ENCODE data around the gene RAET1G.
"Not testable (repeated sequence)": the region's sequence is repeated elsewhere in the genome, so short reads cannot be mapped to it uniquely, and the experiment has no call there.

The RAET1G gene

GRCh38 chr6:149897855-149898744, 24.8 kb downstream of the RAET1G start, which contains the start of gene RAET1E:
RAET1E (minus strand) TSS chr6:149898113; CDS start chr6:149890901, 7,212 bp downstream.
- no peak for DNase-seq (ENCODE audit: low read depth in 2 of 2, low spot score in 1 of 2)

- no peak for DNase-seq (ENCODE audit: low read depth in 2 of 2, low spot score in 1 of 2)
Observed at GRCh38 chr6:149897015-149897697, 25.8 kb downstream of the RAET1G start.

- no peak for DNase-seq (ENCODE audit: low read depth in 2 of 2, low spot score in 1 of 2)
Observed at GRCh38 chr6:149896491-149896890, 26.4 kb downstream of the RAET1G start.

- no peak for DNase-seq (ENCODE audit: low read depth in 2 of 2, low spot score in 1 of 2)
Observed at GRCh38 chr6:149895833-149896271, 27.1 kb downstream of the RAET1G start.

- DNase-seq (ENCODE audit: low read depth in 2 of 2, low spot score in 1 of 2) = no peak
Observed at GRCh38 chr6:149895048-149895590, 27.8 kb downstream of the RAET1G start.

- not testable (repeated sequence) for DNase-seq (ENCODE audit: low read depth in 2 of 2, low spot score in 1 of 2)
Observed at GRCh38 chr6:149891864-149892263, 31.1 kb downstream of the RAET1G start.

GRCh38 chr6:149891259-149891658, 31.7 kb downstream of the RAET1G start:
- no peak for DNase-seq (ENCODE audit: low read depth in 2 of 2, low spot score in 1 of 2)

GRCh38 chr6:149890629-149891045, 32.3 kb downstream of the RAET1G start:
- DNase-seq (ENCODE audit: low read depth in 2 of 2, low spot score in 1 of 2) = no peak

GRCh38 chr6:149889326-149889725, 33.6 kb downstream of the RAET1G start:
- no peak for DNase-seq (ENCODE audit: low read depth in 2 of 2, low spot score in 1 of 2)

- no peak for DNase-seq (ENCODE audit: low read depth in 2 of 2, low spot score in 1 of 2)
Observed at GRCh38 chr6:149888659-149889058, 34.3 kb downstream of the RAET1G start.

GRCh38 chr6:149888093-149888492, 34.8 kb downstream of the RAET1G start:
- DNase-seq (ENCODE audit: low read depth in 2 of 2, low spot score in 1 of 2) = no peak

- no peak for DNase-seq (ENCODE audit: low read depth in 2 of 2, low spot score in 1 of 2)
Observed at GRCh38 chr6:149887343-149887742, 35.6 kb downstream of the RAET1G start.

- DNase-seq (ENCODE audit: low read depth in 2 of 2, low spot score in 1 of 2) = no peak
Observed at GRCh38 chr6:149885888-149886287, 37.0 kb downstream of the RAET1G start.

GRCh38 chr6:149884617-149885016, 38.3 kb downstream of the RAET1G start:
- DNase-seq (ENCODE audit: low read depth in 2 of 2, low spot score in 1 of 2) = no peak

GRCh38 chr6:149884215-149884614, 38.7 kb downstream of the RAET1G start:
- no peak for DNase-seq (ENCODE audit: low read depth in 2 of 2, low spot score in 1 of 2)

- no peak for DNase-seq (ENCODE audit: low read depth in 2 of 2, low spot score in 1 of 2)
Observed at GRCh38 chr6:149881860-149882259, 41.1 kb downstream of the RAET1G start.

GRCh38 chr6:149881066-149881766, 41.7 kb downstream of the RAET1G start:
- no peak for DNase-seq (ENCODE audit: low read depth in 2 of 2, low spot score in 1 of 2)

- no peak for DNase-seq (ENCODE audit: low read depth in 2 of 2, low spot score in 1 of 2)
Observed at GRCh38 chr6:149877659-149878058, 45.3 kb downstream of the RAET1G start.

- no peak for DNase-seq (ENCODE audit: low read depth in 2 of 2, low spot score in 1 of 2)
Observed at GRCh38 chr6:149876241-149876933, 46.5 kb downstream of the RAET1G start.

GRCh38 chr6:149872233-149872632, 50.7 kb downstream of the RAET1G start:
- DNase-seq (ENCODE audit: low read depth in 2 of 2, low spot score in 1 of 2) = no peak

- no peak for DNase-seq (ENCODE audit: low read depth in 2 of 2, low spot score in 1 of 2)
Observed at GRCh38 chr6:149871182-149871581, 51.7 kb downstream of the RAET1G start.
